HuH-7.5 (cell line): ENCODE data around the gene SAFB.

ENCODE experiments used
- DNase-seq: peaks from one replicate; pipeline ENCODE4 v3.0.0; 2011; ENCODE audit warnings: low spot score

SAFB gene

GRCh38 chr19:5622465-5623396 lies at the start of gene SAFB, which contains the start of gene SAFB2:
Gene SAFB, plus strand, starts transcription at chr19:5623083. Its CDS starts 123 bp downstream, at chr19:5623206.
Gene SAFB2, minus strand, starts transcription at chr19:5622776. Its CDS starts 61 bp downstream, at chr19:5622715.
- peak; percentile 97 for DNase-seq

DNA sequence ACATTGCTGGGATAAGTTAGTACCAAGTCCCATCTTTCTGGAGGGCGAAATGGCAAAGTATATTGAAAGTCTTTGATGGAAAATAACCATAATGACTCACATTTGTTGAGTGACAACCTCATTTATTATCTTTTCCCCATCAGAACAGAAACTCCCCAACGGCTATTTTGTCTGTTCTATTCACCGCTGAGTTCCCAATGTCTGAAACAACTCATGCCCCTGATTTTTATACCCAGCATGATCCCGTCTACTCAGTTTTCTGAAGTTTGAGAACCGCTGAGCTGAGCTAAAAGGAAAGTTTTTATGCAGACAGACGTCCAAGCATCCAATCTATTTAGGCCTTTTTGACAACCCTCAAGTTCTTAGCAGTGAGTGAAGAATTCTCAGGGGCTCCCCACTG lies 47.3 kb upstream of the SAFB start:
- DNase-seq, result no peak

- DNase-seq, result peak; percentile 90
These were observed 44.6 kb upstream of the SAFB start for GRCh38 chr19:5578097-5578846.

GRCh38 chr19:5579286-5579685 lies 43.6 kb upstream of the SAFB start:
- DNase-seq, result no peak

DNA sequence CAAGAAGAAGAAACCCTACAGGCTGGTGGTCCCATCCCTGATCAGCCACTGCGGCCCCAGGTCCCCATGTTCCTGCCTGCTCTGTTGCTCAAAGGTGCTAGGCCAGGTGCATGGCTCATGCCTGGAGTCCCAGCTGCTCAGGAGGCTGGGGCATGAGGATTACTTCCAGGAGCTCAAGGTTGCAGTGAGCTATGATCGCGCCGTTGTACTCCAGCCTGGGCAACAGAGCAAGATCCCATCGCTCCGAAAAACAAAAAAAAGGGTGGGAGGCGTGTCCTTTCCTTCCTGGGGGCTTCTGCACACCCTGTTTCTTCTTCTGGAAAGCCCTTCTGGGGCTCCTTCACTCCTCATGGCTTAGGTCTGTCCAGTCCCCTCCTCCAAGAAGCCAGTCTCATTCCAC lies 43.2 kb upstream of the SAFB start:
- DNase-seq, result no peak

GRCh38 chr19:5580161-5580571 lies 42.7 kb upstream of the SAFB start:
- no peak for DNase-seq

GRCh38 chr19:5585461-5586299 lies 37.2 kb upstream of the SAFB start:
- DNase-seq, result no peak

DNA sequence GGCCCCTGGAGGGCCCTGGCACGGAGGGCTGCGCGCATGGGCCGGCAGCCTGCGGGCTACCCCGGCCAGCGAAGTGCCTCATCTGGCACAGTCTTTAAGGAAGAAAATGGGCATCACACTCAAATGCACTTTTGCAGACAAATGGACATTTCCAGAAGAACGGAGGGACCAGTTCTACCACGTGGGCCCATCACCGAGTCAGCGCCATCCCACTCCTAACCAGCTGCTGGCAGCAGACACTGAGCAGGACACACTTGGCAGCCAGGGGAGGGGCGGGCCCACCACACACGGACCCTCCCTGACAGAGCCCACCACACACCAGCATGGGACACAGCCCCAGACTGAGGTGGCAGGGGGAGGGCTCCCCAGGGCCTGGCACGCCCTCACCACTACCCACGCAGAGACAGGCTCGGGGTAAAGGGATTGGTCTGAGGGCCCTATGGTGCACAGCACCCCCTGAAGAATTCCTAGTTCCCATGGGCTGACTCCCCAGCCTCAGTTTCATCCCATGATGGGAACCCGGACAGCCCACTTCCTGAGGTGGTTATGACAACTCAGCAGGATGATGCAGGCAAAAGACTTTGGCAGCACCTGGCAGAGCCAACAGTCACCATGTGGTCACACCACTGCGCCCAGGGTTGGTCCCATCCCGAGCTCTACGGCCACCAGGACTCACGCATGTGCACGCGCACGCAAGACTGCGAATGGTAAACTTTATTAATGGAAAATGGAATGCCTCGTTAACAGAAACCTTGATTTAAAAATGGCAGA lies 36.4 kb upstream of the SAFB start:
- no peak for DNase-seq

DNA sequence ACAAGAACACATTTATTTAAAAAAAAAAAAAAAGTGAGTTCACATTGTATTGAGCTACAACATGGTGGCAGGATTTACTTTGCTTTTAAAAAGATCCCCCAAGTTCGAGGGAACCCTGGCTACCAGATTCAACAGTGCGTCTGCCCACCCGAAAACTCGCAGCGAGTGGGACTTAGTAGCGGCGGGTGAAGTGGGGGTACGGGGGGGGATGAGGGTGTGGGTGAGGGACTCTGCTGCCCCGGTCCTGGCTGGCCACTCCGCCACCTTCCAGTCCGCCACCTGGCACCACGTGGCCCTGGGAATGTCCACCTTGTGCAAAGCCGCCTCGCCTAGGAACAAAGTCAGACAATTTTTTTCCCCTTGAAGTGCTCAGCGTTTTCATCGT lies 35.8 kb upstream of the SAFB start:
- DNase-seq, result no peak

GRCh38 chr19:5587661-5588060 lies 35.2 kb upstream of the SAFB start:
- DNase-seq, result no peak

GRCh38 chr19:5588441-5588840 lies 34.4 kb upstream of the SAFB start:
- no peak for DNase-seq

- no peak for DNase-seq
These were observed 33.8 kb upstream of the SAFB start for GRCh38 chr19:5588906-5589676.

DNA sequence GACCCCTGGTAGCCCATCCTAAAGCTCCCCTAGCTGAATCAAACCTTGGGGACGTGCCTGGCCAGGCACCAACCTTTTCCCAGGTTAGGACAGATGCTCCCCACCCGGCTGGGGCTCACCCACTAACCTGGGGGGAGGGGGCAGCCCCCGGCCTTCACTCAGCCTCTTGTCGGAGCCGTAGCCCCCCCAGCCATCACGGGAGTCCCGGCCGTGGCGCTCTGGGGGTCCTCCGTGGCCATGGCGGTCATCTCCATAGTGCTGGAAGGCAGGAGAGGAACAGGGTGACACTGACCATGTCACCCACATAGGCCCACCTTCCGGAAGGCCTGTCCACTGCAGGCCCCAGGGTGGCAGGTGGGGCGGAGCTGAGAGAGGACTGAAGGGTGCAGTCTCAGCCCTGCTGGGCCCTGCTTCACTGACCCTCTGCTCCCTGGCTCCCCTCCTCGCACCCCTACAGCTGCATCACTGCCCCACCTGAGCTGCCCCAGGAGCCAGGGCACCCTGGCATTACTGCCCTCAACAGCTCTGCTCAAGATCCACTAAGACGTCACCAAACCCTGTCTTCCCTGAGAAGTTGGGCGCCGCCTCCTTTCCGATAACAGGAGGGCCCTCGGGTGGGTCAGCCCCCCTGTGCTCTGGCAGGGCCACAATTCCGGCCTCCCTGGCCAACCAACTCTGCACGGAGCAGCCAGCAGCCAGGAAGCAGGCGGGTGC lies 32.6 kb upstream of the SAFB start:
- DNase-seq, result no peak

DNA sequence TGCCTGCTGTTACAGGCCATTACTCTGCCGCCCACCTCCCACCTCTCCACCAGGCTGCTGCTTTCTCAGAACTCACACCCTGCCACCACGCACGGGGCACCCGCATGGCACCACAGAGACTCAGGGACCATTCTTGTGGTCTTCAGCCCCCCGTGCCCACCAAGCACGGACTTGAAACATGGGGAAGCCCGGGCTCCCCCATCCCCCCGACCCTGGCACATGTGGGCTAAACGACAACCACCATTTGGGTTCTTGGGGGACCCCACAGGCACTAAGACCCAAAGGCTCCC lies 32.1 kb upstream of the SAFB start:
- no peak for DNase-seq

GRCh38 chr19:5591476-5591875 lies 31.4 kb upstream of the SAFB start:
- DNase-seq, result no peak

GRCh38 chr19:5592531-5593342 lies 30.1 kb upstream of the SAFB start:
- DNase-seq, result no peak

DNA sequence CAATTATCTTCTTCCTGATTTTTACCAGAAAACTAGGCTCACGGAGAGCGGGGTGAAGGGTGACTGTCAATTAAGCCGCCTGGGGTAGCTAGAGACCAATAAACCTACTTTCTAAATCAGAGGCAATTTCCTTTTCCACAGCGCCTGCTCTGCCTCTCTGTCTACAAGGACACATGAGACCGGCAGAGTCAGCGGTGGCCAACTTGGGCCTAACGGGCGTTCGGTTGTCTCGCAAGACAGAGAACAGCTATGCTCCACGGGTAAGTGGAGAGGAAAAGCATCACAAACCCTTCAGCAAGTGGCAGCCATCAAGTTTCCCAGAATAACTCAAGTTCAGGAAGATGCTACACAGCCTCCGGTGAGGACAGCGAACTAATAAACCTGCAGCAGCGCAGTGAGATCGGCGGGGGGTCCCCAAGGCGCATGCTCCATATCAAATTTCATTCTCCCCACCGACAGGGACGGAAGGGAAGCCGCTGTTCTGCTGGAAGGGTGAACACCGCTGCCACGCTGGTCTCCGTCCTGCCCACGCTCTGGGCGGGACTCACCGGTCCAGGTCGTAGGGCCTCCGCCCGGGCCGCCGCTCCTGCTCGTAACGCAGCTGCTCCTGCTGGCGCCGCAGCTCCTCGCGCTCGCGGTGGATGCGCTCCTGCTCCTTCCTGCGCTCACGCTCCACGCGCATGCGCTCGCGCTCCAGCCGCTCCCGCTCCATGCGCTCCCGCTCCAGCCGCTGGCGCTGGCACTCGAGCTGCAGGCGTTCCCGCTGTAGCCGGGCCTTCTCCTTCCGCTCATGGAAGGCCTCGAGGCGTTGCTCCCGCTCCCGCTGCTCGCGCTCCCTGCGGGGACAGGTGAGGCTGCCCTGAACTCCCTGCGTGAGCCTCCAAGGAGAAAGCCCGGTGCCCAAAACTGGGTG lies 29.3 kb upstream of the SAFB start:
- no peak for DNase-seq

DNA sequence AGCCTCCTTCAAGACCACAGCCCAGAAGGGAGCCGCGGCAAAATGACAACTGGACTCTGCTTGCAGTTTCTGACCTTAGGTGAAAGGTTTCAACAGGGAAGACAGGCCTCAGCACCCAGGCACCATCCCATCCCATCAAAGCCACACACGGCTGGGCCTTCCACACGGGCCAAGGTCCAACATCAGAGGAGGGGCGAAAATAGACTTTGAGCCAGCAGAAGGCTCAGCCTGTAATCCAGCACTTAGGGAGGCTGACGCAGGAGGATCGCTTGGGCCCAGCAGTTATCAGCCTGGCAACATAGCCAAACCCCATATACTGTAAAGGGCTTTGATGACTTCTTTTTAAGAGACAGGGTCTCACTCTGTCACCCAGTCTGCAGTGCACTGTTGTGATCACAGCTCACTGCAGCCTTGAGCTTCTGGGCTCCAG lies 28.3 kb upstream of the SAFB start:
- DNase-seq, result peak; percentile 63
